K562 (cell line): ENCODE data around the gene FDX2. TPM values are rescaled to one million over a fixed set of nuclear protein-coding genes. Genes with fewer than 3 reads are reported as not detected.

Experiments used
- ARID2 ChIP-seq: fragments of 450-650 bp; IDR thresholded peaks from 2 replicates; pipeline ENCODE4 v1.6.1; 2017; ENCODE audit warnings: antibody characterized with exemption, mild to moderate bottlenecking
- ARNT ChIP-seq, 2 experiments: fragments of 450-650 bp; IDR thresholded peaks; 2 replicates each; pipeline ENCODE4 v1.6.1; 2016; ENCODE audit warnings: mild to moderate bottlenecking in 1 of 2
- CBX3 ChIP-seq, 2 experiments: IDR thresholded peaks; 1 replicate in 1 of 2; 2 replicates in 1 of 2; pipeline ENCODE4 v1.6.1; 2012; ENCODE audit warnings: inconsistent platforms in 2 of 2, low read length in 2 of 2, borderline replicate concordance in 1 of 2, control low read depth in 1 of 2
- E2F3 ChIP-seq: fragments of 250-450 bp; sonication (Bioruptor Pico); IDR thresholded peaks from 2 replicates; pipeline ENCODE4 v1.4.0; 2020; ENCODE audit warnings: mild to moderate bottlenecking
- KLF10 ChIP-seq: fragments of 250-450 bp; sonication (Bioruptor Pico); IDR thresholded peaks from 2 replicates; pipeline ENCODE4 v1.6.1; 2021; ENCODE audit warnings: matching md5 sums
- LEF1 ChIP-seq: fragments of 450-650 bp; IDR thresholded peaks from 2 replicates; pipeline ENCODE4 v1.6.1; 2016; ENCODE audit warnings: mild to moderate bottlenecking
- NFXL1 ChIP-seq: fragments of 450-650 bp; formaldehyde crosslinking; IDR thresholded peaks from 2 replicates; pipeline ENCODE4 v1.4.0; 2021; ENCODE audit warnings: mild to moderate bottlenecking
- NR3C1 ChIP-seq: sonication (generic); formaldehyde crosslinking; IDR thresholded peaks from 2 replicates; pipeline ENCODE4 v1.8.1; 2022; ENCODE audit warnings: missing genetic modification reagents
- RBM22 ChIP-seq: fragments of 200-400 bp; formaldehyde crosslinking; IDR thresholded peaks from 2 replicates; pipeline ENCODE4 v1.6.1; 2018; ENCODE audit warnings: low read length, low read depth; ENCODE audit not compliant: poor library complexity, severe bottlenecking
- RBM39 ChIP-seq: fragments of 200-400 bp; formaldehyde crosslinking; optimal IDR thresholded peaks from 2 replicates; pipeline ENCODE3; 2018; ENCODE audit warnings: low read depth, low read length
- SMARCA4 ChIP-seq: fragments of 450-650 bp; IDR thresholded peaks from 2 replicates; pipeline ENCODE4 v1.6.1; 2016
- TCF7L2 ChIP-seq: fragments of 150-350 bp; IDR thresholded peaks from 2 replicates; pipeline ENCODE4 v1.6.1; 2016; ENCODE audit warnings: low read depth, mild to moderate bottlenecking, low read length, moderate library complexity
- ZNF232 ChIP-seq: sonication (generic); formaldehyde crosslinking; IDR thresholded peaks from 2 replicates; pipeline ENCODE4 v1.8.0; 2022; ENCODE audit warnings: mild to moderate bottlenecking, missing genetic modification reagents
- ZNF24 ChIP-seq: fragments of 450-650 bp; IDR thresholded peaks from 2 replicates; pipeline ENCODE4 v1.6.1; 2016
- ZNF785 ChIP-seq: fragments of 250-450 bp; sonication (Bioruptor Pico); IDR thresholded peaks from 2 replicates; pipeline ENCODE4 v1.4.0; 2020; ENCODE audit warnings: mild to moderate bottlenecking
- polyA plus RNA-seq, 8 experiments: library from polyadenylated mRNA; depleted of rRNA in 4 of 8; stranded (reverse) in 5 of 8; unstranded in 3 of 8; fragments of >200 nt; fragmentation: Nextera tagmentation in 2 of 8; fragmentation: Illumina TruSeq in 1 of 8; extraction: Ambion mirVana in 2 of 8; extraction: Trizol in 1 of 8; gene quantifications; 2 replicates each; pipeline versions ENCODE4 v1.2.1 to v1.2.3, GENCODE V29; 2011 to 2014; ENCODE audit warnings: inconsistent platforms in 1 of 8, missing spikeins in 1 of 8
- total RNA-seq, 7 experiments: library from RNA; depleted of rRNA in 6 of 7; stranded (reverse); fragments of >200 nt in 6 of 7; fragmentation: Illumina TruSeq in 2 of 7; extraction: Trizol in 2 of 7; gene quantifications; 2 replicates each; pipeline versions ENCODE4 v1.2.1 to v1.2.3, GENCODE V29; 2011 to 2021; ENCODE audit warnings: low replicate concordance in 1 of 7
- TF ChIP-seq, protein P1 (sequence below): fragments of 450-650 bp; formaldehyde crosslinking; IDR thresholded peaks from 2 replicates; pipeline ENCODE4 v1.4.0; 2022; ENCODE audit warnings: missing genetic modification characterization
- TF ChIP-seq, protein P2 (sequence below), 2 experiments: fragments of 450-650 bp in 1 of 2; IDR thresholded peaks; 2 replicates each; pipeline ENCODE4 v1.6.1; 2011 to 2017; ENCODE audit warnings: low read depth in 2 of 2, antibody characterized with exemption in 1 of 2, borderline replicate concordance in 1 of 2, low read length in 1 of 2, mild to moderate bottlenecking in 1 of 2, mixed read lengths in 1 of 2; ENCODE audit not compliant: control insufficient read depth in 1 of 2
- TF ChIP-seq, protein P3 (sequence below): IDR thresholded peaks from 2 replicates; pipeline ENCODE4 v1.6.1; 2014; ENCODE audit warnings: antibody characterized with exemption
- TF ChIP-seq, protein P4 (sequence below): fragments of 450-650 bp; formaldehyde crosslinking; IDR thresholded peaks from 2 replicates; pipeline ENCODE4 v1.4.0; 2020; ENCODE audit warnings: mild to moderate bottlenecking, mixed read lengths
- TF ChIP-seq, protein P5 (sequence below): fragments of 450-650 bp; IDR thresholded peaks from 2 replicates; pipeline ENCODE4 v1.6.1; 2016; ENCODE audit warnings: mild to moderate bottlenecking

FDX2 gene
- total and polyA plus RNA-seq, 9 of the 15 experiments (the other 6 are each of a cell fraction or from before 2014, with no cell fraction given) = 2.5 to 49.8 (median 29.7) TPM

DNA sequence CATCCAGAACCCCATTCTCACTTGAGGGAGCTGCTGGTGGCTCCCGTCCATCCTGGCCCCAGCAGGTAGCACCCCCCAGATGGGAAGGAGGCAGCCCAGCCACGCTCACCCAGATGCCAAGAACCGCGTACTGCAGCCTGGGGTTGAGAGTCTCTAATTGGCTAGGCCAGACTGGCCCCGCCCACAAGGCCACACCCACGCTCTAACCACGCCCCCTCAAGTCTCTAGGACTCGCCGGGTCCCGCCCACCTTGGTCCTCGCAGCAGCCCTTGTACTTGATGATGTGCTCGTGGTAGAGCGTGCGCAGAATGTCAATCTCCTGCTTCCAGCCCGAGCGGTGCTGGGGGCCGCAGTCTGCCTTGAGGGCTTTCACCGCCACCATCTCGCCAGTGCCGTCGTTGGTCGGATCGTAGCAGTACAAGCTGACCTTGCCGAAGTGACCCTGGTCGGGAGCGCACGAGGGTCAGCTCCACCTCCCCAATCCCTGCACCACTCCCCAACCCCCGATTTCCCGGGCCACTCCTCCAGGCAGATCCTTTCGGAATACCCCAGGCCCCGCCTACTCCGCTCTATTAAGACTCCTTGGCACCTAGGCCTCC is 38.1 kb upstream of the FDX2 start (continued):
- TF ChIP-seq ZNF24 = no peak
- no peak for TF ChIP-seq ZNF232 (CRISPR knock-in tag)
- TF ChIP-seq, protein P1, sequence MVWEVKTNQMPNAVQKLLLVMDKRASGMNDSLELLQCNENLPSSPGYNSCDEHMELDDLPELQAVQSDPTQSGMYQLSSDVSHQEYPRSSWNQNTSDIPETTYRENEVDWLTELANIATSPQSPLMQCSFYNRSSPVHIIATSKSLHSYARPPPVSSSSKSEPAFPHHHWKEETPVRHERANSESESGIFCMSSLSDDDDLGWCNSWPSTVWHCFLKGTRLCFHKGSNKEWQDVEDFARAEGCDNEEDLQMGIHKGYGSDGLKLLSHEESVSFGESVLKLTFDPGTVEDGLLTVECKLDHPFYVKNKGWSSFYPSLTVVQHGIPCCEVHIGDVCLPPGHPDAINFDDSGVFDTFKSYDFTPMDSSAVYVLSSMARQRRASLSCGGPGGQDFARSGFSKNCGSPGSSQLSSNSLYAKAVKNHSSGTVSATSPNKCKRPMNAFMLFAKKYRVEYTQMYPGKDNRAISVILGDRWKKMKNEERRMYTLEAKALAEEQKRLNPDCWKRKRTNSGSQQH (CRISPR knock-in tag) = 0 out of 2 replicates have a peak, but pooled peaks have one; percentile 13
- no peak for TF ChIP-seq NR3C1
- no peak for TF ChIP-seq LEF1
- no peak for TF ChIP-seq KLF10 (CRISPR knock-in tag)
- no peak for TF ChIP-seq E2F3 (CRISPR knock-in tag)
- TF ChIP-seq, protein P2, sequence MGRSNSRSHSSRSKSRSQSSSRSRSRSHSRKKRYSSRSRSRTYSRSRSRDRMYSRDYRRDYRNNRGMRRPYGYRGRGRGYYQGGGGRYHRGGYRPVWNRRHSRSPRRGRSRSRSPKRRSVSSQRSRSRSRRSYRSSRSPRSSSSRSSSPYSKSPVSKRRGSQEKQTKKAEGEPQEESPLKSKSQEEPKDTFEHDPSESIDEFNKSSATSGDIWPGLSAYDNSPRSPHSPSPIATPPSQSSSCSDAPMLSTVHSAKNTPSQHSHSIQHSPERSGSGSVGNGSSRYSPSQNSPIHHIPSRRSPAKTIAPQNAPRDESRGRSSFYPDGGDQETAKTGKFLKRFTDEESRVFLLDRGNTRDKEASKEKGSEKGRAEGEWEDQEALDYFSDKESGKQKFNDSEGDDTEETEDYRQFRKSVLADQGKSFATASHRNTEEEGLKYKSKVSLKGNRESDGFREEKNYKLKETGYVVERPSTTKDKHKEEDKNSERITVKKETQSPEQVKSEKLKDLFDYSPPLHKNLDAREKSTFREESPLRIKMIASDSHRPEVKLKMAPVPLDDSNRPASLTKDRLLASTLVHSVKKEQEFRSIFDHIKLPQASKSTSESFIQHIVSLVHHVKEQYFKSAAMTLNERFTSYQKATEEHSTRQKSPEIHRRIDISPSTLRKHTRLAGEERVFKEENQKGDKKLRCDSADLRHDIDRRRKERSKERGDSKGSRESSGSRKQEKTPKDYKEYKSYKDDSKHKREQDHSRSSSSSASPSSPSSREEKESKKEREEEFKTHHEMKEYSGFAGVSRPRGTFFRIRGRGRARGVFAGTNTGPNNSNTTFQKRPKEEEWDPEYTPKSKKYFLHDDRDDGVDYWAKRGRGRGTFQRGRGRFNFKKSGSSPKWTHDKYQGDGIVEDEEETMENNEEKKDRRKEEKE (IDR thresholded peaks at IDR 0.05; ENCODE audit: borderline replicate concordance in 1 of 2, control insufficient read depth in 1 of 2, low read depth in 2 of 2, low read length in 1 of 2) = no peak
- TF ChIP-seq, protein P3, sequence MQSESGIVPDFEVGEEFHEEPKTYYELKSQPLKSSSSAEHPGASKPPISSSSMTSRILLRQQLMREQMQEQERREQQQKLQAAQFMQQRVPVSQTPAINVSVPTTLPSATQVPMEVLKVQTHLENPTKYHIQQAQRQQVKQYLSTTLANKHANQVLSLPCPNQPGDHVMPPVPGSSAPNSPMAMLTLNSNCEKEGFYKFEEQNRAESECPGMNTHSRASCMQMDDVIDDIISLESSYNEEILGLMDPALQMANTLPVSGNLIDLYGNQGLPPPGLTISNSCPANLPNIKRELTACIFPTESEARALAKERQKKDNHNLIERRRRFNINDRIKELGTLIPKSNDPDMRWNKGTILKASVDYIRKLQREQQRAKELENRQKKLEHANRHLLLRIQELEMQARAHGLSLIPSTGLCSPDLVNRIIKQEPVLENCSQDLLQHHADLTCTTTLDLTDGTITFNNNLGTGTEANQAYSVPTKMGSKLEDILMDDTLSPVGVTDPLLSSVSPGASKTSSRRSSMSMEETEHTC = no peak
- no peak for TF ChIP-seq ZNF785 (CRISPR knock-in tag)
- TF ChIP-seq ARID2 = no peak
- no peak for TF ChIP-seq TCF7L2
- no peak for TF ChIP-seq SMARCA4
- TF ChIP-seq RBM22 = no peak
- no peak for TF ChIP-seq ARNT (IDR thresholded peaks at IDR 0.05)
- TF ChIP-seq CBX3 (IDR thresholded peaks at IDR 0.05; ENCODE audit: borderline replicate concordance in 1 of 2, low read length in 2 of 2) = no peak
- no peak for TF ChIP-seq NFXL1 (CRISPR knock-in tag)
- TF ChIP-seq, protein P4, sequence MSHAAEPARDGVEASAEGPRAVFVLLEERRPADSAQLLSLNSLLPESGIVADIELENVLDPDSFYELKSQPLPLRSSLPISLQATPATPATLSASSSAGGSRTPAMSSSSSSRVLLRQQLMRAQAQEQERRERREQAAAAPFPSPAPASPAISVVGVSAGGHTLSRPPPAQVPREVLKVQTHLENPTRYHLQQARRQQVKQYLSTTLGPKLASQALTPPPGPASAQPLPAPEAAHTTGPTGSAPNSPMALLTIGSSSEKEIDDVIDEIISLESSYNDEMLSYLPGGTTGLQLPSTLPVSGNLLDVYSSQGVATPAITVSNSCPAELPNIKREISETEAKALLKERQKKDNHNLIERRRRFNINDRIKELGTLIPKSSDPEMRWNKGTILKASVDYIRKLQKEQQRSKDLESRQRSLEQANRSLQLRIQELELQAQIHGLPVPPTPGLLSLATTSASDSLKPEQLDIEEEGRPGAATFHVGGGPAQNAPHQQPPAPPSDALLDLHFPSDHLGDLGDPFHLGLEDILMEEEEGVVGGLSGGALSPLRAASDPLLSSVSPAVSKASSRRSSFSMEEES (CRISPR knock-in tag) = no peak
- no peak for TF ChIP-seq RBM39
- TF ChIP-seq, protein P5, sequence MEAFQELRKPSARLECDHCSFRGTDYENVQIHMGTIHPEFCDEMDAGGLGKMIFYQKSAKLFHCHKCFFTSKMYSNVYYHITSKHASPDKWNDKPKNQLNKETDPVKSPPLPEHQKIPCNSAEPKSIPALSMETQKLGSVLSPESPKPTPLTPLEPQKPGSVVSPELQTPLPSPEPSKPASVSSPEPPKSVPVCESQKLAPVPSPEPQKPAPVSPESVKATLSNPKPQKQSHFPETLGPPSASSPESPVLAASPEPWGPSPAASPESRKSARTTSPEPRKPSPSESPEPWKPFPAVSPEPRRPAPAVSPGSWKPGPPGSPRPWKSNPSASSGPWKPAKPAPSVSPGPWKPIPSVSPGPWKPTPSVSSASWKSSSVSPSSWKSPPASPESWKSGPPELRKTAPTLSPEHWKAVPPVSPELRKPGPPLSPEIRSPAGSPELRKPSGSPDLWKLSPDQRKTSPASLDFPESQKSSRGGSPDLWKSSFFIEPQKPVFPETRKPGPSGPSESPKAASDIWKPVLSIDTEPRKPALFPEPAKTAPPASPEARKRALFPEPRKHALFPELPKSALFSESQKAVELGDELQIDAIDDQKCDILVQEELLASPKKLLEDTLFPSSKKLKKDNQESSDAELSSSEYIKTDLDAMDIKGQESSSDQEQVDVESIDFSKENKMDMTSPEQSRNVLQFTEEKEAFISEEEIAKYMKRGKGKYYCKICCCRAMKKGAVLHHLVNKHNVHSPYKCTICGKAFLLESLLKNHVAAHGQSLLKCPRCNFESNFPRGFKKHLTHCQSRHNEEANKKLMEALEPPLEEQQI = no peak
